Naive thymus-derived CD8-positive, alpha-beta T cell (primary cell): ENCODE results near the gene PGP. TPM values are rescaled to one million over a fixed set of nuclear protein-coding genes. Genes with fewer than 3 reads are reported as not detected.
A peak's percentile ranks its signal among the peaks of the same experiment; 100 is the strongest.

ENCODE experiments used
- ATAC-seq, 2 donors: fragments of 150-1000 bp; cut with Tn5 transposase in 1 of 2; sonication (Bioruptor Pico), chemical (Tn5 transposase) in 1 of 2; 1 replicate in 1 of 2; 2 replicates in 1 of 2; pipeline ENCODE4 v1.10.0; 2021; ENCODE audit warnings: mild to moderate bottlenecking in 2 of 2, moderate library complexity in 2 of 2
- POLR2A ChIA-PET: fragments of 350-600 bp; sonication (Branson Sonifier 250); formaldehyde crosslinking; loops from one replicate; lab custom pipeline; 2021; ENCODE audit warnings: antibody characterized with exemption; lab: Charles Lee
- DNase-seq, 10 donors: peaks; one replicate each; pipeline versions ENCODE4 v3.0.0 to v3.0.0-alpha.2; 2020 to 2022
- H3K27ac Mint-ChIP-seq, 10 donors: one replicate each; pipeline ENCODE4 v1.8.0; 2020 to 2022; ENCODE audit warnings: mild to moderate bottlenecking in 10 of 10, mixed read lengths in 10 of 10, moderate library complexity in 4 of 10, inconsistent platforms in 1 of 10
- H3K27me3 Mint-ChIP-seq, 5 donors: one replicate each; pipeline ENCODE4 v1.8.0; 2021 to 2022; ENCODE audit warnings: mixed read lengths in 5 of 5
- H3K36me3 Mint-ChIP-seq, 3 donors: one replicate each; pipeline ENCODE4 v1.8.0; 2020 to 2022; ENCODE audit warnings: mixed read lengths in 3 of 3, mild to moderate bottlenecking in 2 of 3, inconsistent platforms in 1 of 3
- H3K4me1 Mint-ChIP-seq, 4 donors: one replicate each; pipeline ENCODE4 v1.8.0; 2021 to 2022; ENCODE audit warnings: mixed read lengths in 4 of 4
- H3K4me3 Mint-ChIP-seq, 10 donors: one replicate each; pipeline ENCODE4 v1.8.0; 2020 to 2022; ENCODE audit warnings: mild to moderate bottlenecking in 10 of 10, mixed read lengths in 10 of 10, moderate library complexity in 6 of 10, inconsistent platforms in 1 of 10
- H3K9me3 Mint-ChIP-seq, 9 donors: one replicate each; pipeline ENCODE4 v1.8.0; 2020 to 2022; ENCODE audit warnings: mixed read lengths in 9 of 9, mild to moderate bottlenecking in 3 of 9, inconsistent platforms in 1 of 9, moderate library complexity in 1 of 9
- polyA plus RNA-seq, 3 donors: library from polyadenylated mRNA; unstranded; fragments of 300-500 nt; fragmentation: Illumina TruSeq; gene quantifications; one replicate each; pipeline ENCODE4 v1.2.3, GENCODE V29; 2021
- total RNA-seq, 8 experiments: library from RNA in 2 of 8; stranded (reverse) in 2 of 8; gene quantifications; one replicate each; pipeline ENCODE4 v1.2.3 and lab custom pipeline; 2021 to 2026

The PGP gene
- total and polyA plus RNA-seq, 5 experiments from 2014 or later, result 8.7 to 28.1 (median 17.7) TPM

GRCh38 chr16:2166263-2167067, 48.2 kb downstream of the PGP start:
- no peak for DNase-seq
- POLR2A ChIA-PET, result no interaction called here
- no peaks in the 10 kb centered on the region for H3K9me3 Mint-ChIP-seq
- H3K4me3 Mint-ChIP-seq, result no peak overlapping the region
- H3K27ac Mint-ChIP-seq, result peak overlapping the region in 3 of 10 donors; percentile 51 to 71 (median 62)
- no peak for ATAC-seq
- H3K36me3 Mint-ChIP-seq, result peaks cover 0 to 7% (median 0%) of the 10 kb centered on the region in 3 donors
- no peaks in the 10 kb centered on the region for H3K27me3 Mint-ChIP-seq
- H3K4me1 Mint-ChIP-seq, result peaks cover 0 to 5% (median 1%) of the 10 kb centered on the region in 4 donors

- POLR2A ChIA-PET, result no interaction called here
- H3K27ac Mint-ChIP-seq, result peak overlapping the region in 4 of 10 donors; percentile 51 to 78 (median 66)
Observed at GRCh38 chr16:2165861-2166260, 48.8 kb downstream of the PGP start.

GRCh38 chr16:2163211-2163881, 51.3 kb downstream of the PGP start:
- no peak overlapping the region for H3K4me3 Mint-ChIP-seq
- peak overlapping the region in 2 of 10 donors; percentile 49 to 69 for H3K27ac Mint-ChIP-seq
- POLR2A ChIA-PET, result no interaction called here
- H3K4me1 Mint-ChIP-seq, result peaks cover 3 to 12% (median 8%) of the 10 kb centered on the region in 4 donors
- no peaks in the 10 kb centered on the region for H3K9me3 Mint-ChIP-seq
- no peaks in the 10 kb centered on the region for H3K27me3 Mint-ChIP-seq
- no peak for ATAC-seq
- peaks cover 0 to 7% (median 0%) of the 10 kb centered on the region in 3 donors for H3K36me3 Mint-ChIP-seq
- DNase-seq, result no peak

More at GRCh38 chr16:2165861-2166260, 48.8 kb downstream of the PGP start:
- Mint-ChIP-seq H3K9me3 (no peaks in the 10 kb centered on the region), H3K27me3 (no peaks in the 10 kb centered on the region), H3K4me3 (no peak overlapping the region), H3K36me3 (peaks cover 0 to 7% (median 0%) of the 10 kb centered on the region in 3 donors), H3K4me1 (peaks cover 0 to 5% (median 1%) of the 10 kb centered on the region in 4 donors)
- DNase-seq (no peak), ATAC-seq (no peak)

- Mint-ChIP-seq H3K4me1 (peaks cover 8 to 19% (median 12%) of the 10 kb centered on the region in 4 donors), H3K4me3 (no peak overlapping the region), H3K9me3 (no peaks in the 10 kb centered on the region), H3K36me3 (peaks cover 0 to 3% (median 0%) of the 10 kb centered on the region in 3 donors), H3K27me3 (no peaks in the 10 kb centered on the region), H3K27ac (no peak overlapping the region)
- POLR2A ChIA-PET, result interaction anchor here (0.6 kb wide), 1 partner anchor 1624 kb away, joined by 3 read pairs; no protein-coding TSS in a partner anchor
- DNase-seq (no peak), ATAC-seq (no peak)
Observed at GRCh38 chr16:2162676-2163118, 51.9 kb downstream of the PGP start.

- H3K4me1 Mint-ChIP-seq, result peaks cover 14 to 26% (median 19%) of the 10 kb centered on the region in 4 donors
- POLR2A ChIA-PET, result no interaction called here
- DNase-seq (no peak), ATAC-seq (no peak)
- peak overlapping the region in 4 of 10 donors; percentile 36 to 83 (median 58) for H3K27ac Mint-ChIP-seq
- no peaks in the 10 kb centered on the region for H3K27me3 Mint-ChIP-seq
- H3K36me3 Mint-ChIP-seq, result peaks cover 0 to 3% (median 0%) of the 10 kb centered on the region in 3 donors
- H3K4me3 Mint-ChIP-seq, result no peak overlapping the region
- H3K9me3 Mint-ChIP-seq, result no peaks in the 10 kb centered on the region
Observed at GRCh38 chr16:2161911-2162310, 52.7 kb downstream of the PGP start.

Other genes starting within 250 kb of the PGP start
- not detected for gene RNF151, start 248.0 kb downstream of the PGP start, total RNA-seq
- gene RNF151, start 248.0 kb downstream of the PGP start, polyA plus RNA-seq, result not detected
- 10 to 100 TPM; 30.0 to 33.4 TPM for gene TBL3, start 242.8 kb downstream of the PGP start, total RNA-seq
- 10 to 100 TPM; 44.6 to 61.8 (median 52.2) TPM for gene TBL3, start 242.8 kb downstream of the PGP start, polyA plus RNA-seq
- 1 to 10 TPM; 1.3 to 2.3 TPM for gene NOXO1, start 233.4 kb downstream of the PGP start, total RNA-seq
- gene NOXO1, start 233.4 kb downstream of the PGP start, polyA plus RNA-seq, result not detected
- gene GFER, start 230.6 kb downstream of the PGP start, total RNA-seq, result 10 to 100 TPM; 15.9 to 22.3 TPM
- gene GFER, start 230.6 kb downstream of the PGP start, polyA plus RNA-seq, result 10 to 100 TPM; 21.4 to 30.0 (median 26.3) TPM
- under 1 TPM; 0.60 to 0.77 TPM for gene SYNGR3, start 224.9 kb downstream of the PGP start, total RNA-seq
- 1 to 10 TPM in 1 of 3 donors, under 1 TPM in 1, not detected in 1; 0.77 to 1.1 TPM for gene SYNGR3, start 224.9 kb downstream of the PGP start, polyA plus RNA-seq
- 10 to 100 TPM; 58.6 to 66.2 TPM for gene ZNF598, start 205.0 kb downstream of the PGP start, total RNA-seq
- 1 to 10 TPM; 3.4 to 10.0 (median 3.6) TPM for gene ZNF598, start 205.0 kb downstream of the PGP start, polyA plus RNA-seq
- not detected for gene NPW, start 195.1 kb downstream of the PGP start, total RNA-seq
- gene NPW, start 195.1 kb downstream of the PGP start, polyA plus RNA-seq, result not detected
- gene NHERF2, start 187.9 kb downstream of the PGP start, total RNA-seq, result 1 to 10 TPM; 5.3 to 6.0 TPM
- gene NHERF2, start 187.9 kb downstream of the PGP start, polyA plus RNA-seq, result 1 to 10 TPM in 1 of 3 donors, under 1 TPM in 2; 0.32 to 1.2 (median 0.46) TPM
- gene NTHL1, start 167.0 kb downstream of the PGP start, total RNA-seq, result 10 to 100 TPM in 1 of 2 experiments, 1 to 10 TPM in 1; 9.1 to 13.1 TPM
- gene NTHL1, start 167.0 kb downstream of the PGP start, polyA plus RNA-seq, result 10 to 100 TPM; 13.1 to 20.0 (median 16.6) TPM
- gene TSC2, start 166.9 kb downstream of the PGP start, total RNA-seq, result 100 to 1,000 TPM; 145 to 162 TPM
- 10 to 100 TPM; 23.5 to 42.0 (median 27.2) TPM for gene TSC2, start 166.9 kb downstream of the PGP start, polyA plus RNA-seq
- 100 to 1,000 TPM; 131 to 134 TPM for gene PKD1, start 78.9 kb downstream of the PGP start, total RNA-seq
- 1 to 10 TPM; 3.5 to 9.9 (median 4.8) TPM for gene PKD1, start 78.9 kb downstream of the PGP start, polyA plus RNA-seq
- gene RAB26, start 66.2 kb downstream of the PGP start, total RNA-seq, result not detected
- gene RAB26, start 66.2 kb downstream of the PGP start, polyA plus RNA-seq, result 1 to 10 TPM in 1 of 3 donors, under 1 TPM in 2; 0.27 to 1.2 (median 0.94) TPM
- 10 to 100 TPM; 32.3 to 39.5 TPM for gene TRAF7, start 59.1 kb downstream of the PGP start, total RNA-seq
- gene TRAF7, start 59.1 kb downstream of the PGP start, polyA plus RNA-seq, result 1 to 10 TPM; 3.5 to 8.8 (median 4.3) TPM
- under 1 TPM; 0.08 to 0.13 TPM for gene CASKIN1, start 18.2 kb downstream of the PGP start, total RNA-seq
- gene CASKIN1, start 18.2 kb downstream of the PGP start, polyA plus RNA-seq, result not detected
- gene MLST8, start 9.4 kb downstream of the PGP start, total RNA-seq, result 10 to 100 TPM; 49.3 to 53.2 TPM
- 10 to 100 TPM; 29.9 to 40.4 (median 30.1) TPM for gene MLST8, start 9.4 kb downstream of the PGP start, polyA plus RNA-seq
- gene BRICD5, start 4.0 kb downstream of the PGP start, total RNA-seq, result 10 to 100 TPM; 26.7 to 27.0 TPM
- gene BRICD5, start 4.0 kb downstream of the PGP start, polyA plus RNA-seq, result under 1 TPM in 2 of 3 donors, not detected in 1; 0.11 to 0.23 TPM
- 10 to 100 TPM; 39.5 to 41.2 TPM for gene E4F1, start 8.8 kb upstream of the PGP start, total RNA-seq
- 10 to 100 TPM in 2 of 3 donors, 1 to 10 TPM in 1; 8.7 to 19.2 (median 10.9) TPM for gene E4F1, start 8.8 kb upstream of the PGP start, polyA plus RNA-seq
- 1 to 10 TPM; 1.4 to 1.6 TPM for gene DNASE1L2, start 21.6 kb upstream of the PGP start, total RNA-seq
- gene DNASE1L2, start 21.6 kb upstream of the PGP start, polyA plus RNA-seq, result not detected
- 10 to 100 TPM; 22.1 to 25.1 TPM for gene ECI1, start 36.7 kb upstream of the PGP start, total RNA-seq
- 10 to 100 TPM; 30.6 to 40.4 (median 31.0) TPM for gene ECI1, start 36.7 kb upstream of the PGP start, polyA plus RNA-seq
- 100 to 1,000 TPM; 162 to 165 TPM for gene RNPS1, start 53.3 kb upstream of the PGP start, total RNA-seq
- gene RNPS1, start 53.3 kb upstream of the PGP start, polyA plus RNA-seq, result 100 to 1,000 TPM; 197 to 289 (median 228) TPM
- 1 to 10 TPM; 7.8 to 8.2 TPM for gene ABCA3, start 125.9 kb upstream of the PGP start, total RNA-seq
- 1 to 10 TPM; 1.2 to 2.2 (median 2.1) TPM for gene ABCA3, start 125.9 kb upstream of the PGP start, polyA plus RNA-seq
- gene CCNF, start 214.6 kb upstream of the PGP start, total RNA-seq, result 1 to 10 TPM; 2.1 to 2.4 TPM
- 1 to 10 TPM in 2 of 3 donors, under 1 TPM in 1; 0.59 to 2.0 (median 1.7) TPM for gene CCNF, start 214.6 kb upstream of the PGP start, polyA plus RNA-seq
- gene TEDC2, start 245.3 kb upstream of the PGP start, total RNA-seq, result under 1 TPM in 1 of 2 experiments, not detected in 1; 0.96 TPM
- under 1 TPM in 2 of 3 donors, not detected in 1; 0.52 to 0.76 TPM for gene TEDC2, start 245.3 kb upstream of the PGP start, polyA plus RNA-seq